HG02970 (cell line): ENCODE data around the gene TUT1.
"Not testable (repeated sequence)": the region's sequence is repeated elsewhere in the genome, so short reads cannot be mapped to it uniquely, and the experiment has no call there.

ENCODE experiments used
- ATAC-seq: cut with Tn5 transposase; IDR thresholded peaks from one replicate; pipeline ENCODE4 v1.9.1; 2021; ENCODE audit warnings: mild to moderate bottlenecking, moderate library complexity, moderate number of reproducible peaks; ENCODE audit not compliant: unreplicated experiment, low FRiP score

Gene TUT1

DNA sequence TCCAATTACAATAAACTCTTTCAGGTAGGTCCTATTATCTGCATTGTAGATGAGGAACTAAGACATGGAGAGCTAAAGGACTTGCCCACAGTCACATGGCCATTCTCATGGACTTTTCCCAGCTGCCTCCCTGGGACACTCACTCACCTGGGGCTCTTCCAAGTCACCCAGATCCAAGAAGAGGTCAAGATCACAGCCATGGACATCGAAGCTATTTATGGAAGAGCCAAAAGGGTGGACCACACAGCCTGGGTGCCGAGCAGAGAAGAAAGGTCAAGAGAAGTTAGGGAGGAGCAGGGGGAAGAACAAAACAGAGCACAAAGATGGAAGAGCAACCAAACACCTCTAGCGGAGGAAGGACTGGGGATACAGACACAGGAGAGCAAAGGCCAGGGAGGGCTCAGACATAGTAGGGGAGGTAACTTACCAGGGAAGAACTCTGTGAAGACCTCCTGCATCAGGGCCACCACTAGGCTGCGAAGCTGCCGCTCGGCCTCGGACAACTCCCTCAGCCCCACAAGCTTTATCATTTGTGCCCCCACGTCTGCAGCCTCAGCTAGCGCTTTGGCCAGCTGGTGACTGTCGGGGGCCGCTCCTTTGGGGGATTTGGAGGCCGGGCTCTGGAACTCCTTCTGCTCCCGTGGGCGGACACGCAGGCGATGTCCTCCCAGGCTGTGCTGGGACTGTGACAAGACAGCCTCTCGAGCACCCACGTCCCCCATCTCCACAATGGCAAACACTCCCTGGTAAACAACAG is 10.2 kb downstream of the TUT1 start:
- no peak for ATAC-seq

DNA sequence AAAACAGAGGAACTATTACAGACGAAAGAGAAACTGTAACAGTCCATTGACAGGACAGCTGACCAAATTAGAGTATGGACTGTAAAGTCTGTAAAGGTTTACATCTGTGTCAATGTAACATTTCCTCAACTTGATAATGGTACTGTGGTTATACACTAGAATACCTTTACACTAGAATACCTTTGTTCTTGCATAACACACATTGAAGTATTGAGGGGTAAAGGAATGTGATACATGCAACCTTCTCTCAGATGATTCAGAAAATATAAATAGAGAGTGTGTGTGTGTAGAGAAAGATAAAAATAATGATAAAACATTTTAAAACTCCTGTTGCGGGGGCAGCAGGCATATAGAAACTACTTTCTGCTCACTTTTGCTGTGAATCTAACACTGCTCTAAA is 12.1 kb downstream of the TUT1 start:
- no peak for ATAC-seq

DNA sequence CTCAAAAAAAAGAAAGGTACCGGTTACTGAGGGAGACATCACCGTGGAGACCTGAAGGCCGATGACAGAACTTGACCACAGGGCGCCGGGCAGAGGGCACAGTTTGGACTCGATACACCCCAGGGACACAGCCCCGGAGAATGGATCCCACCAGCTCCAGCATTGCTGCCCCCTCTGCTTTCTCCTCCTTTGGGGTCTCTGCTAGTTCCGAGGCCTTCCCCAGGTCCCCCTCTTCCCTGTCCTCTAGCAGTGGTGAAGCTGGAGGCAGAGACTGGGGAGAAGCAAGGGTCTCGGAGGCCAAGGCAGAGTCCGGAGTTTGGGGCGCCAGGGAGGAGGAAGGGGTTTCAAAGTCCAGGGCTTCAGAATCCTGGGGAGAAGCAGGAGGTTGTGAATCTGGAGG is 12.8 kb downstream of the TUT1 start:
- ATAC-seq: no peak

DNA sequence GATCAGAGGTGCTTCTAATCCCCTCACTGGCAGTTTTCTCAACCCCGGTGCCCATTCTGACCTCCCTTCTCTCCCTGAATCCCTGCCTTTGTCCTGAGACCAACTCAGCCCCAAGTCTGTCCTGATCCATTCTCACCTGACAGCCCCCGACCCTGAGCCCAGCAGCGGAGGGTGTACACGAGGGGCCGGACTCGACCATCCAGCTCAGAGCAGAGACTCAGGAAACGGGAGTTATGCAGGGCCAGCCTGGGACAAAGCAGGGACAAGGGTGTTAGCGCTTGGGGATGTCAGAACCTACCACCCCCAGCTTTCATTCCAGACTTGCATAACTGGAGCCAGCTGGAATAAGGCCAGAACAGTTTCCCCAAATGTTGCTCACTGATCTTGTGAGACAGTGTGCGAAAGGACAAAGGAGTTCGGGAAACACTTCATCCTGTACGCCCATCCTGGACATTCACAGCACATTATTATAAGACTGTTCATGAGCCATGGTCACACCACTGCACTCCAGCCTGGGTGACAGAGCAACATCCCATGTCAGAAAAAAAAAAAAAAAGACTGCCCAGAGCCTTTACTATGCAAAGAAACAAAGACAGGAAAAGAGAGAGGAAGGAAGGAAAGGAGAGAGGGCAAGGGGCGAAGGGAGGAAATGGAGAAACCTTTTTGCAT is 14.1 kb downstream of the TUT1 start:
- no peak for ATAC-seq

DNA sequence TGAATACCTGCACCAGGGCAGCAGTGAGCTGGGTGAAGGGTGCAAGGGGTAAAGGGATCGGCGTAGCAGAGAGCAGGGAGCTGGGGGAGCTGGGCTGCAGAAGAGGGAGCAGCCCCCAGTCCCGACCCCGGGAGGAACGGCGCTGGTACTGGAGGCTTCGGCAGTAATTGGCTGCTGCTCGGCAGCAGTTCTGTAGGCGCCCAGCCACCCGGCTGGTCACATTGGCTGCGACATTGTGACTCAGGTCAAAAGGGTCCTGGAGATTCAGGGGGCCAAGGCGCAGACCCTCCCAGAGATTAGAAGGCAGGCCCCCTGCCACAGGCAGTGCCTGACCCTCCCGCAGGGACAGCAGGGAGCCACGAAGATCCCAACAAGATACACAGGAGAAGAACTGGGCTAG is 15.5 kb downstream of the TUT1 start:
- ATAC-seq: no peak

DNA sequence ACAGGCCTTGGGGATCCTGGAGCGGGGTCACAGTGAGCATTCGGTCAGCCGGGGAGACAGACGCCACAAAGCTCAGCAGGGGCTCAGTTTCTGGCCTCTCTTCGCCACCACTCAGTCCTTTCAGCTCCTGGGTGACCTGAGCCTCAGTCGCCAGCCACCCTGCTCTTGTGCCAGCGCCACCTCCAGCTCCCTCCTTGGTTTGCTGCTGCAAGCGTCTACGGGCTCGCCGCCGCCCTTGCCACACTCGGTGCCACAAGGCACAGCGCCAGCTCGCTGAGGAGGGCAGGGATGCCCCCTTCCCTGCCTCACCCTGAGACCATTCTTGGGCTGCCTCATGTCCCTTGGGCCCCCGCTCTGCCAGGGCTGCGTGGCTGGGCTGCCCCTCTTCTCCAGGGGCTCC is 16.2 kb downstream of the TUT1 start:
- no peak for ATAC-seq

DNA sequence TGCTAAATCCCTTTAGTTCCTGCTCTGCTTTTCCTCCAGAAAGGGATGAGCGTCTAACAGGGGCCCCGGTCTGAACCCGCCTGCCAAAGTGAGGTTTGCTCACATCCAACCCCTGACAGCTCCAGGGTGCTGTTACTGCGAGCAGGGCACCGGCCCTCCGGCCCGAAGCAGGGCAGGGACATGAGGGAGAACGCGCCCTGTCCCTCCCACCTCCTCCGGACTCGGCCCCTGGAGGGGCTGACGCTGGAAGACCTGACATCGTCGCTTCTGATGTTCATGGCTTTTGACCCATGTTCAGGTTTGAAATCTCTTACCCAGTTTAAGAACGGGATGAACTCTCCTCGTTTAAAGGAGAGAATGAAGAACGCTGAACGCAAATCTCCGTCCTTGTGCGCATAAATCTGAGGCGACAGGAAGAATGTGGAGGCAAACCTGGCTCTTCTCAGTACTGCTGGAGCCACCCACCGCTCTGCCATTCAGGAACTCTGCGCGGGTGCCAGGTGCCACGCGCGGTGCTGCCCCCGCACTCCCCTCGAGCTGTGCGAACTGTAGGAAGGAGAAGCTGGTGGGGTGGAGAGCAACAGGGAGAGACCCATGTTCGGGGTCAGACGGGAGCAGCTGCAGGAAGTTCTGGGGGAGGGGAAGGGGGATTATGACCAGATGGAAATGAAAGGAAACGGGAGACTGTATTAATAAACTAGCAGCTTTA is 16.8 kb downstream of the TUT1 start:
- peak; percentile 6 for ATAC-seq

DNA sequence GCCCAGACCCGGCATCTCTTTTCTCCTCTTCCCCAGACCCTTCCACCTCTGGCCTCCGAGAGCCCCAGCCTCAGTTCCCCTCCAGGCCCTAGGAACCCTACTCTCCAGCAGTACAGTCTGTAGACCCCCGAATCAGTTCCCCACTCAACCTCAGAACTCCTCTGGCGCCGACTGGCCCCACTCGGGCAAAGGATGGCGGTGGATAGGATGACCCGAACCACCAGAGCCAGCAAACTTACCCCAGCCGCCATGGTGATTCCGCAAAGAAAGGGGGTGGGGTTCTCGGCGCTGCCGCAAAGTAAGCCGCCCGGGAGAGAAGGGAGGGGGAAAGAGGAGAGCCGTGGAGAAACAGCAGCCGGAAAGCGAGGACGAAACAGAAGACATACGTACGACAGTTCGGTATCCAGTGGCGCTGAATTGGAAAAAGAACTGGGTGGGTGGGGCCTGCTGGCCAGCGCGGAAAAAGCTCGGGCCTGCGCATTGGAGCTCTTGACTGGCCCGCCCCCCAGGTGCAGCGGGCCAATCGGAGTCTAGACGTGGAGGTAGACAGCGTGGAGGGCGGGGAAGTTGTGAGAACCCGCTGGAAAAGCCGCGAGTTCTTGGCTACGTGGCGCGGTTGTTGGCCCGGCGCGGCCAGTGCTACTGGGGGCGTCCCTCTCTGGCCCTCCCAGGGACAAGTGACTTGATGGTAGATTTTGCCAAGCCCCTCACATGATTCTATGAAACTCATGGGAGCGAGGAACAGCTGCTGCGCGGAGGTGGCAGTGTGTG is 17.5 kb downstream of the TUT1 start, which contains the start of gene EEF1G:
TSS of gene EEF1G (minus strand) at position 300 of the 771 bp plus-strand sequence. CDS start at position 251, 49 bp downstream.
- ATAC-seq: peak; percentile 92

DNA sequence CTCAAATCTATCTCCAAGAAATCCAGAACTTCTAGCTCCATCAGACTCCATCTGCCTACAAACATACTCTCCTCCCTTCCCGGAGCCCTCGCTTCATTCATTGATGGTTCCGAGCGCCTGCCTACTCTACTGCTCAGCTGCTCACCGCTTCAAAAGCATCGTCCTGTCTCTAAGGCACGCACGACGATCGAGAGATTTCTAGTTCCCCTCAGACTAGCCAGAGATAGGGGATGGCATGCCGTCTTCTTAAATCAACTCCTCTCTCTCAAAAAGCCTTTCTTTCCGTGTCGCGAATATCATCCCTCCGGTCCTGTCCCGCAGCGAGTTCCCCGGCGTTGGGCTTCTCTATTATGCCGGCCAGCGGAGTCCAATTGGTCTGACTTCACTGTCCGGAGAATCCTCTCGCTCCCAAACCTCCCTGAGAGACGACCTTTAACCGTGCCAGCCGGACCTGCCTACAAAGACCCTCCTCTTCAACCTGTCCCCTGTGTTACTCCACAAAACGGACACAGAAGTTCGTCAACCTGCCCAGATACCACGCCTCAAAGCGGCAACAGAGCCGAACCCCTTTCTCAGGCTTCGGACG is 18.2 kb downstream of the TUT1 start:
- no peak for ATAC-seq

DNA sequence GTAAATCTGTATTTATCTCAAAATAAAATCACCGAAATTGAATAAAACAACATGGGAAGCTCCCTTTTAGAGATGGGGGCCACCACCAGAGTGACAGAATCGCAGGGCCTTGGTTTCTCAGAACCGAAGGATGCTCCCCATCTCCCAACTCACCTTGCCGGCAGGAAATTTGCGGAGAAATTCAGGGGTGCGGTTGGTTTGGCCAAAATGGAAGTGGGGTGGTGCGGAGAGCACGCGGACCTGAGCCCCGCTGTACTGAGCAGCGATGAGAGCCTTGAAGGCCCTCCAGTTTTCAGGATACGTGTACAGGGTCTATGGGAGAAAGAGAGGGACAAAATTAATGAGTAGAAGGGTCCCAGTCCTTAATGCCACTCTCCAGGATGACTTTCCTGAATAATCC is 18.9 kb downstream of the TUT1 start:
- no peak for ATAC-seq

DNA sequence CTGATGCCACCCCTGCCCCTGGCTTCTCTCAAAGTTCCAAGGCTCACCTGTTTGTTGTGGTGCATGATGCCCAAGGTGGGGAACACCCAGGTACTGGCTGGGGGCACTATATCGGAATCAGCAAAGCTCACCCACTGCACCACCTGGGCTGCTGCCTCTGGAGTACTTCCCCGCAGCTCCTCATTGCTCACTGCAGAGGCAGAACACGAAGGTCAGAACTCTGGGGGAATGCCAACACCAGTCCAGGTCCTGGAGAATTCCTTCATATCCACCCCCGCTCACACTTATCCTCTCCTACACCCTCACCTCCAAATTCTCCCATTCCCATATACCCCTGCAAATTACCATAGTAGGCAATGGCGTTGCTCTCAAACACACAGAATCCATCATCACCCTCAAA is 19.8 kb downstream of the TUT1 start:
- not testable (repeated sequence) for ATAC-seq

DNA sequence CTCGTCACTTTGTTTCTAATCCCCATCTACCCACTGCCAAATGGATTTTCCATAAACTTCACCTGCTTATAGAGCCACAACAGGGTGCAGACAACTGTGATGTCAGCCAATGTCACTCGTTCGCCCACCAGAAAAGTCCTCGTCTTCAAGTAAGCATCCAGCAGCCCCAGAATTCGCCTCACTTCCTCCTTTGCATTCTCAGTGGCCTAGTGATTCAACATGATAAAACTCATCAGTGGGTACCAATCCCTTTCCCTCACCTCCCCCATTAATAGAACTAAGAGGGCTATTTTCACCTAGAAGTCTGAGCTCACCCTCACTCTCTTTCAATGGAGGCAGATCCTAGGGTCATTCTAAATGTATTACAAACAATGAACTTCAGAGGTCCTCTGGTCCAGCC is 20.4 kb downstream of the TUT1 start:
- ATAC-seq: not testable (repeated sequence)

DNA sequence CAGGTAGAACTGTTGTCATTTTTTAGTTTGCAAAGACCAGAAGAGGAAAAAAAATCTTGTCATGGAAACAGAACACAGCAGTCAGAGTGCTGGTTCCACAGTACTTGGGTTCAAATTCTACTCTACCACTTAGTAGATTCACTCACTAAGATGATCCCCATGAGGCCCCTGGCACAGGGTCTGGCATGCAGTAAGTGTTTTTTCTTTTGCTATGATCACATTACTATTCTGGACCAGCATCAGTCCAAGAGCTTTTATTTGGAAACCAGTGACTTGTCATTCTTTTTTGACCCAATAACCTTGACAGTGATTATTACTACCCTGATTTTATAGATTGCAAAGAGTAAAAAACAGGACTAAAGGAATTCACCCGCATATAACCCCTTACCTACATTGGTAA is 21.7 kb downstream of the TUT1 start:
- no peak for ATAC-seq

DNA sequence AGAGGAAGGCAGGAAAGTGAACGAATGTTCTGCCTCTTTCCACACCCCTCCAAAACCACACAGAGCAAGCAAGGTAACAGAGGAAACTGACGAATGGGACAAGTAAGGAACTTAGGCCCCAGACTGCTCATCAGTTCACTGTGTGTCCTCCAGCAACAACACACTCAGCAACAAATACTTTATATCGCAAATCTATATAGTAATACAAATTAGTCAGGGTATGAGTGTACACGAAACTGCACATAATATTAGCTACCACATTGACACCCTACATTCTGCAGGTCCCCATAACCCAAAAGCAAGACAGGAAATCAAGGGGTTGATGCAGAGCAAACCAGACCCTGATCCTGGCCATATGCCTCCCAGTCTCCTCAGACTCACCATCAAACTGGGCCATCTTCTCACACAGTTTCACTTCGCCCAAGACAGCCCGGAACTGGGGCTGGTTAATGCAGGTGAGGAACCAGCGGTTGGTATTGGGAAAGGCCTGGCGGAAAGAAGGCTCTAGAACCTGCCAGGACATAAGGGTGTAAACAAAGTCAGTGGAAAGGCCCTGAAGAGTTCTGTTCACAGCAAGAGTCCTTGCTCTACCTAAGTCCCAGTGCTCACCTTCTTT is 24.2 kb downstream of the TUT1 start:
- no peak for ATAC-seq

DNA sequence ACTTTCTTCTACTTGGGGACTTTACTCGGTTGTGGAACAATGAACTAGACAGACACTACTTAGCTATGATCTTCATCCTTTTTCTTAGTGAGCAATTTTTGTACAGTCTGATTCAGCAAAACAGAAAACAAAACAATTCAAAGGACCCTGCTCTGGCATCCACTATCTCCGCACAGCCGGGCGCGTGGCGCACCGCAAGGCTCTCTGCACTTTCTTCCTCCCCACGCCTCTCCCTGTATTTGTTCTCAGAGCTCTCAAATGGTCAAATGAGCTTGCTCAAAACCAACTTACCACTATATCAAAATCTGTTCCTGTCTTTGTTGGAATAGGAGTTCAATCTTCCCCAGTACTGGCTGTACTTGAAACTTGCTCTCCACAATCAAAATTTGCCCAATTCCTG is 25.1 kb downstream of the TUT1 start:
- ATAC-seq: no peak

DNA sequence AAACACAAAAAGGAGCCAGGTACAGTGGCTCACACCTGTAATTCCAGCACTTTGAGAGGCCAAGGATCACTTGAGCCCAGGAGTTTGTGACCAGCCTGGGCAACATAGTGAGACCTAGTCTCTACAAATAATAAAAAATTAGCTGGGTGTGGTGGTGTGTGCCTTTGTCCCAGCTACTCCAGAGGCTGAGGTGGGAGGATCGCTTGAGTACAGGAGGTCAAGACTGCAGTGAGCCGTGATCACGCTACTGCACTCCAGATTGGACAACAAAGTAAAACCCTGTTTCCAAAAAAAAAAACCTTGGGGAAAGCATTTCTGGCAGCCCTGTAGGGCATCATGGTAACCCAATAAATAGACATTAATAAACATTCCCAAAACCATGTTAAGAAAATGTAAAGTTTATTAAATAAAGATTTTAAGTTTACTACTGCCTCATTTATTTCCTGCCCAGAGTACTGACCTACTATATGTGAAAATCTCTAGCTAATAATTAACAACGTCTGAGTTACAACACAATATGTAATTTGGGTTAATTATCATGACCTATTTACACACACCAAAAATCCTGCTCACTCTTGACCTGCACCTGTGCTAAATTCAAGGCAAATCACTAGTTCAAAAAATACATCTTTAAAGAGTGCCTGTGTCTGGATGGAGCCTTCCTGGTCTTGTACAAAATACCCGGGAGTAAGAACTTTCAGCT is 26.1 kb downstream of the TUT1 start:
- no peak for ATAC-seq

DNA sequence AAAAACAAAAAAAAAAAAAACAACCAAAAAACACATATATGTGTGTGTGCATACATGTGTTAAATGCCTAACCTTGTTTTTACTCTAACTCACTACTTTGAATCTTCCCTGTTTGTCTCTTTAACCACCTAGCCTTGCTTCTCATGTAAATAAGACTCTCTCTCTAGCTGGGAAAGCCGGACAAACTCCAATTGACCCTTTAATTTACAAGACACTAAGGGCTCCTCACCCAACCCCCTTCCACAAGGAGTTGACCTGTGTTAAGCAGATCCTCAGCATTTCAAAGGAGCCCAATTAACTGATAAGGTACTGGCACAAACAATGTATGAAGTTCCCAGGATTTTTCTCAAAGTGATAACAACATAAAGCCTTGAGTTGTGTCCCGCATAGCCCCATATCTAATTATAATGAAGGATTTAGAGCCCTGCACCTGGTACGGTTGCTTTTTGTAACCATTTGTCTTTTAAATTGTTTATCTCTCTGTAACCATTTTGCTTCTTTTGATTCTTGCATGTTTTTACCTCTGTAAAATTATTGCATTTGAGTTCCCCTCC is 29.6 kb downstream of the TUT1 start:
- ATAC-seq: not testable (repeated sequence)

DNA sequence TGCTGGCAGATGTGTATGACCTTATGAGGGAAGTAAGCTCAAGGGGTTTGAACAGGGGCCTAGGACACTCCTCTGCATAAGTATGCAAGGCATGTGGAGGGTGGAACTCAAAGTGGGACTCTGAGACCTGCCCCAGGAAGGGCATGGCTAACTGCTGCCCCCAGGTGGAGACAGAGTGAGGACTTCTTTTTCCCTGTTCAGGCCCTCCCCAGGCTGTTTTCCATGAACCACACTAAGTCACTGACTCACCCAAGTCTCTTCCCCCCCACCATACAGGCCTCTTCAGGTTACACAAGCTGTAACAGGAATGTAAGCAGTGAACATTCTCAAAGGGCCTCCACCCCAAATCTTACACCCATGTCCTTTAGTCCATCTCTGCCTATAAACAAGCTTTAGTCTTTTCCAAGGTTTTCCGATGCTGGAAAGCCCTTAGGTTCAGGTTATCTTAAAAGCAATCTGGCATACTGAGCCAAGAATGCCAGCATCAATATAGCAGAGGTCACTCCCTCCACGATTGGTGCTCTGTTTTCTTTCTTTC is 30.7 kb downstream of the TUT1 start:
- no peak for ATAC-seq

DNA sequence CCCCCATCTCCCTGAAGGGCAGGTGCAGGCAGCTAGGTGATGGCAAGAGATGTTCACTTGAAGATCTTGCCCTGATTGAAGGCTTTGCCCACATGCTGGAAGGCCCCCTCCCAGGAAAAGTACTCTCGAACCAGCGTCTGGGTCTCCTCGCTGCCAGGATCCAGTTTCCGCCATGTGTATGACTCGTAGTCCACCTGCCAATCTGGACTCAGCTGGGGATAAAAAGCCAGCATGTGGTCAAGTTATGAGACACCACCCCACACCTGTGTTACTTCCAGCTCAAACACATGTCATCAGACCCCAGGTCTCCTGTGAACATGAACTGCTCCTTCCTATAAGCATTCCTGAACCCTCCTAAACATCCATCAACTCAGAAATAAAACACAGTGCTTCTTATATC is 31.7 kb downstream of the TUT1 start:
- not testable (repeated sequence) for ATAC-seq
